GM06990 (cell line): ENCODE measurements around the gene C17orf75.

Source experiments
- DNase-seq: peaks from one replicate; pipeline ENCODE4 v3.0.0-alpha.2; 2011; ENCODE audit not compliant: insufficient read length; ENCODE audit errors: extremely low read depth
- H3K27me3 ChIP-seq: replicated peaks from 2 replicates; pipeline ENCODE4 v1.6.0; 2011; ENCODE audit warnings: low read length; ENCODE audit not compliant: control insufficient read depth, insufficient read depth
- H3K36me3 ChIP-seq: 2 replicates; pipeline ENCODE4 v1.5.1; 2011; ENCODE audit warnings: low read length; ENCODE audit not compliant: control insufficient read depth, insufficient read depth
- H3K4me3 ChIP-seq: replicated peaks from 2 replicates; pipeline ENCODE4 v1.5.1; 2011; ENCODE audit warnings: low read depth, mild to moderate bottlenecking, control low read depth, low read length
- TF ChIP-seq, protein P1 (sequence below): IDR thresholded peaks from 2 replicates; pipeline ENCODE4 v1.5.1; 2011; ENCODE audit warnings: low read length, control low read depth, mild to moderate bottlenecking, inconsistent platforms; ENCODE audit not compliant: insufficient read depth, poor library complexity, severe bottlenecking

C17orf75 gene

DNA sequence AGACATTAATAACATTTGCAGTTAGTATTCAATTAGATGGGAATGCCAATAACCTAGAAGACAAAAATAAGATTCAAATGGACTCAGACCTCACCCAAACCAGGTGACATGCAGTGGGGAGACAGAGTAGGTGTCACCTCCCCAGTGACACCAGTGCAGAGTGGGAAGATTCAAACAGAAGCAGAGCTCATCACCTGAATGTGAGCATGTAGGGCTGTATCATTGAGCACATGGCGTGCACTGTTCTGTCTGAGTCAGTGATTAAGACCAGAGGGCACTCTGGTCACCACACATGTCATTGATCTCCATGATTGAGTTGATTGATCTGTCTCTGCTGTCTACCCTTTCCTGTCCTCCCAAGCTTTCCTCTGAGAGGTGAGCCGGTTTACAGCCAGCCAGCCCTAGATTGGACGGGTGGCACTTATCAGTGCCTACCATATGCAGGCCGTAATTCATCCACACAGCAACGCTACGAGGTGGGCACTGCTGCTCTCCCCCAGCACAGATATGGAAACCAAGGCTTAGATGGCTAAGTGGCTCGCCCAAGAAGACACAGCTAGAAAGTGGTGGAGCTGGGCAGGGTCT, 42.3 kb downstream of the C17orf75 start:
- H3K4me3 ChIP-seq: no peak overlapping the region
- H3K36me3 ChIP-seq: no peaks in the 10 kb centered on the region
- no peaks in the 10 kb centered on the region for H3K27me3 ChIP-seq
- TF ChIP-seq, protein P1, sequence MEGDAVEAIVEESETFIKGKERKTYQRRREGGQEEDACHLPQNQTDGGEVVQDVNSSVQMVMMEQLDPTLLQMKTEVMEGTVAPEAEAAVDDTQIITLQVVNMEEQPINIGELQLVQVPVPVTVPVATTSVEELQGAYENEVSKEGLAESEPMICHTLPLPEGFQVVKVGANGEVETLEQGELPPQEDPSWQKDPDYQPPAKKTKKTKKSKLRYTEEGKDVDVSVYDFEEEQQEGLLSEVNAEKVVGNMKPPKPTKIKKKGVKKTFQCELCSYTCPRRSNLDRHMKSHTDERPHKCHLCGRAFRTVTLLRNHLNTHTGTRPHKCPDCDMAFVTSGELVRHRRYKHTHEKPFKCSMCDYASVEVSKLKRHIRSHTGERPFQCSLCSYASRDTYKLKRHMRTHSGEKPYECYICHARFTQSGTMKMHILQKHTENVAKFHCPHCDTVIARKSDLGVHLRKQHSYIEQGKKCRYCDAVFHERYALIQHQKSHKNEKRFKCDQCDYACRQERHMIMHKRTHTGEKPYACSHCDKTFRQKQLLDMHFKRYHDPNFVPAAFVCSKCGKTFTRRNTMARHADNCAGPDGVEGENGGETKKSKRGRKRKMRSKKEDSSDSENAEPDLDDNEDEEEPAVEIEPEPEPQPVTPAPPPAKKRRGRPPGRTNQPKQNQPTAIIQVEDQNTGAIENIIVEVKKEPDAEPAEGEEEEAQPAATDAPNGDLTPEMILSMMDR: no peak
- DNase-seq: no peak

DNA sequence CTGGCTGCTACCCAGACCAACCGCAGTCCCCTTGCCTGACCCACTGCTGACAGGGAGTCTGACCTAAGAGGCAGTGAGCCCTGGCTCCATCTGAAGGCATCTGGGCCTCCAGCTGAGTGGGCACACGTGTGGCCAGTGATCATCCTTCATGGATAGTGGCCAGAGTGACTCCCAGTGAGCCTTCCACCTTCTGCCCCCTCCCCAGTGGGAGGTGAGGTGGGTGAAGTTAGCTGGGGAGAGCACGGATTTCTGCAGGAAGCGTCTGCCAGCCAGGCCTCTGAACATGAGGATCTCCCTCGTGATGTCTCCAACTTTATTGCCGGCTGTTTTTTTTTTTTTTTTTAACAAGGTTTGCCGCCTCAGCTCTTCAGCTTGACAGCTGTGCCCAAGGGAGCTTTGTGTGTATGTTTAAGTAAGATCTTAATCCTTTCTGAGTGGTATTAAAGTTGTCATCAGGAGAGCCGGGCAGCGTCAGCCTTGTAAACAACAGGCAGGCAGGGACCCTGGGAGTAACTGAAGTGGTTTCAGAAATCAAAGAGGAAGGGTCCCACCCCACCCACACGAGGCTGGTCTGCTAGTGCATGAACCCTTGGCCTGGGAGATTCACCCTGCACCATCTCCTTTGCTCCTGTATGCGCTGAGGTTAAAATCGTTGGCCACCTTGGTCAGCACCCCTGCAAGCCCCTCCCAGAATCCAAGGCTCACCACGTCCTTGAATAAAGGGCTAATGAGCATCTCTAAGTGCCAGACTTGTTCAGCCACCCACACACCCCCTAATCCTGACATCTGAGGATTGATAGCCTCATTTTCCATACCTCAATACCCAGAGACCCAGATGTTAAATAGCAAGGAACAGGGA, 43.0 kb downstream of the C17orf75 start:
- DNase-seq: no peak

DNA sequence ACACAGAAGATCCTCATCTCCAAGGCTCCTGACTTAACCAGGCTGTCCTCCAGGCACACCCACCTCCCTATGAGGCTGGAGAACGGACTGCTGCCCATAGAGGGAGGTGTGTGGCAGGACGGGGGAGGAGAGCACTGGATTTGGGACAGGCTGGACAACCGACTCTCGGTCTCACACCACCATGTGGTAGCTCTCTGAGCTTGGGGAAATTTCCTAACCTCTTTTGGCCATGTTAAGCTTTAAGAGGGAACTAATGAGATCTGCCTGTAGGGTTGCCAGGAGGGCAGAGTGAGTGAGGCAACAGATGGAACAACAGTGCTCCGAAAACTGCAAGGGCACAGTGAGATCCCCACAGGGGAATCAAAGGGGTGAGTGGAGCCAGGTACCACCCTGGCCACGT, 43.7 kb downstream of the C17orf75 start:
- no peaks in the 10 kb centered on the region for H3K36me3 ChIP-seq
- no peak overlapping the region for H3K4me3 ChIP-seq
- TF ChIP-seq, protein P1: no peak
- no peaks in the 10 kb centered on the region for H3K27me3 ChIP-seq
- no peak for DNase-seq

More for the DNA sequence above, 43.0 kb downstream of the C17orf75 start:
- no peaks in the 10 kb centered on the region for H3K36me3 ChIP-seq
- no peaks in the 10 kb centered on the region for H3K27me3 ChIP-seq
- TF ChIP-seq, protein P1: no peak
- H3K4me3 ChIP-seq: no peak overlapping the region

DNA sequence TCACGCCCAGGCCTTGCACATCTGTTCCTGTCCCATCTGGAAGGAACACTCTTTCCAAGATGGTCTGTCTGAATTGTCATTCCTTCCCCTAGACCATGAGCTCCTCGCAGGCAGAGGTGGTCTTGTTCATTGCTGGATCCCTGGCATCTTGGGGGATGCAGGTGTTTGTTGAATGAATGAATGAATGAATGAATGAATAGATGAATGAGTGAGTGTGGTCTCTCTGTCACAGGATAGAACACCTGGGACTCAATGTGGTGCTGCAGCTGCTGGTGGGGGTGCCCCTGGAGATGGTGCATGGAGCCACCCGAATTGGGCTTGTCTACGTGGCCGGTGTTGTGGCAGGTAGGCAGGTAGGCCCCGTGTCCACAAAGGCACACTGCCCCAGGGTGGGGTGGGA, 44.1 kb downstream of the C17orf75 start:
- no peaks in the 10 kb centered on the region for H3K36me3 ChIP-seq
- no peak for DNase-seq
- TF ChIP-seq, protein P1: no peak
- H3K27me3 ChIP-seq: no peaks in the 10 kb centered on the region
- no peak overlapping the region for H3K4me3 ChIP-seq

DNA sequence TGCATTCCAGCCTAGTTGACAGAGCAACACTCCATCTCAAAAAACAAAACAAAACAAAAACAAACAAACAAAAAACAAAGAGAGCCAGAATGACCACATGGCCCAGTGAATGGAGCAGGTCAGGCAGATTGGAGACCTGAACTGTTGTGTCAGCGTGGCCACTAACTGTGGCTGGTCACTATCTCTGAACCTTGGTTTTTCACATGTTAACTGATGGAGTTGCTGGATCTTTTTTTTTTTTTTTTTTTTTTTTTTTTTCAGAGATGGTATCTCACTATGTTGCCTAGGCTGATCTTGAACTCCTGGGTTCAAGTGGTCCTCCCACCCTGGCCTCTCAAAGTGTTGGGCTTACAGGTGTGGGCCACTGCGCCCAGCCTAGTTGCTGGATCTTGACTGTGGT, 44.5 kb downstream of the C17orf75 start:
- H3K4me3 ChIP-seq: no peak overlapping the region
- DNase-seq: no peak
- no peaks in the 10 kb centered on the region for H3K27me3 ChIP-seq
- H3K36me3 ChIP-seq: no peaks in the 10 kb centered on the region
- TF ChIP-seq, protein P1: no peak
